GM19238 (cell line): ENCODE data around the gene UNC79.

Experiments
- DNase-seq: peaks from one replicate; pipeline ENCODE4 v3.0.0; 2011; ENCODE audit warnings: low spot score; ENCODE audit not compliant: insufficient read length

The UNC79 gene

DNA sequence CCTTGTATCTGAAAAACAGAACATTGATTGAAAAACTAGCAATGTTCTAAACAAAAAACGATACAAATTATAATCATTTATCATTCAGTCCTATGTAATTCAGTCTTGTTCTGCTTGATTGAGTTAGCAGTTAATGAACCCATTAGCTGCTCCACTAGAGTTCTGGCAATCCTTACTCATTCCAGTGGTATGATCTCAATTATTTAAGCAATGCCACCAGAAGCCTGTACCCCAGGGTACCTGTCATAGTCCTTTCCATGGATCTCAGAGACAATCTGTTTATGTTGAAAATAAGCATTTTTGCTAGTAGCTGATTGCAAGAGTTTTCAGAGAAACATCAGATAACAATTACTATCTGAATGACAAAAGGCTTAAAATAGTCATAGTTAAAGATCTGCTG is 115.9 kb downstream of the UNC79 start:
- DNase-seq, result no peak

DNA sequence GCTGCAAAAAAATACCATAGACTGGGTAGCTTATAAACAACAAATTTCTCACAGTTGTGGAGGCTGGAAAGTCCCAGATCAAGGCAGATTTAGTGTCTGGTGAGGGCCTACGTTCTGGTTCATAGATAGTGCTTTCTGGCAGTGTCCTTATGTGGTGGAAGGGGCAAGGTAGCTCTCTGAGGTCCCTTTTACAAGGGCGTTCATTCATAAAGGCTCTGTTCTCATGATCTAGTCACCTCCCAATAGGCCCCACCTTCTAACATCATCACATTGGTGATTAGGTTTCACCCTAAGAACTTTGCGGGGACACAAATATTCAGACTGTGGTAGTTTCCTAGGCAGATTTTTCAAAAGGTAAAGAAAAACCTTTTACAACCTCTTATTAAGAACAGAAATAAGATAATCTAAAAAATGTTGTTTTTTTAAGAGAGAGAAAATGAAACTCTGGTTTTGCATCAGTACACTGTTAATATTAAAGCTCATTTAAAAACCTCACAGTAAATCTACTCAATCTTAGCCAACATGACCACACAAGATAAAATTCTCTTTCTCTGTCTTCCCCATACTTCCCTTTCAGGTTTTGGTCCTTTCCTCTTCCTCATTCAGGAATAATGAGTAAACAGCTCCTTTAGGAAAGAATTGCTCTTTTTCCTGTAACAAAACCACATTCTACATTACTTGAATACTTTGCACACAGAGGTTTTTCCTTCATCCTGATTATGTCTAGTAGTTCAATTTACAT is 117.5 kb downstream of the UNC79 start:
- peak; percentile 19 for DNase-seq

DNA sequence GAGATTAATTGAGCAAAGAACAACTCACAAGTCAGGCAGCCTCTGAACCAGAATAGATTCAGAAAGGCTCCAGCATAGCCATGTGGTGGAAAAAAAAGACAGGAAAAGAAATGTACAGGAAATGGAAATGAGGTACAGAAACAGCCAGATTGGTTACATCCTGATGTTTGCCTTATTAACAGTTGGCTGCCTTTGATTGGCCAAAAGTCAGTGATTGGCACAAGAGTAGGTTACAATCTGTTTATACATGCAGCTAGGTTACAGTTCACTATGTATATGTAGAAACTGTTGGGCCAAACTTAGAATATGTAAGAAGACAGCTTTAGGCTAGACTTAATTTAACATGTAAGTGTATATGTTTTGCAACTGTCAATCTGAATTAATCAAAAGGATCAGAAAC is 118.9 kb downstream of the UNC79 start:
- no peak for DNase-seq

DNA sequence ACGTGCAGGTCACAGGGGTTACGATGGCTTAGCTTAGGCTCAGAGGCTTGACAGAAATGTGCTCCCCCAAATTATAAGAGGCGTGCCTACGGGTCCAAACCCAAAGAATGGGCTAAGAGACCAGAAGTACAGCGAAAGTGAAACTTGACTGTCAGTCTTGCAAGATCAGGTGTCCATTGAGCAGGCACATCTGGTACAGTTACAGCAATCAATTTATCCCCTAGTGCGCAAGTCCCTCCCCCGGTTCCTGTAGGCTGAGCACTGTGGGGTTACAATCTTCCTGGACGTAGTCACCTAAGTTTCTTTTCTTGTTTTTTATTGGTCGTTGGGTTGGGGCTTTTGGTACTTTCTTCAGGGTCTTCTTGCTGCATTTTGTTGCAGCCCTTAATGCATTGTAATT is 134.2 kb downstream of the UNC79 start:
- DNase-seq, result no peak

- no peak for DNase-seq
Observed at GRCh38 chr14:93566065-93566693, 135.4 kb downstream of the UNC79 start.

- DNase-seq, result no peak
Observed at GRCh38 chr14:93571275-93571674, 140.5 kb downstream of the UNC79 start.

- DNase-seq, result no peak
Observed at GRCh38 chr14:93579178-93579577, 148.4 kb downstream of the UNC79 start.

- DNase-seq, result no peak
Observed at GRCh38 chr14:93582516-93582915, 151.8 kb downstream of the UNC79 start.

GRCh38 chr14:93587330-93587729 is 156.6 kb downstream of the UNC79 start:
- DNase-seq, result no peak

GRCh38 chr14:93591506-93591905 is 160.8 kb downstream of the UNC79 start:
- DNase-seq, result no peak

DNA sequence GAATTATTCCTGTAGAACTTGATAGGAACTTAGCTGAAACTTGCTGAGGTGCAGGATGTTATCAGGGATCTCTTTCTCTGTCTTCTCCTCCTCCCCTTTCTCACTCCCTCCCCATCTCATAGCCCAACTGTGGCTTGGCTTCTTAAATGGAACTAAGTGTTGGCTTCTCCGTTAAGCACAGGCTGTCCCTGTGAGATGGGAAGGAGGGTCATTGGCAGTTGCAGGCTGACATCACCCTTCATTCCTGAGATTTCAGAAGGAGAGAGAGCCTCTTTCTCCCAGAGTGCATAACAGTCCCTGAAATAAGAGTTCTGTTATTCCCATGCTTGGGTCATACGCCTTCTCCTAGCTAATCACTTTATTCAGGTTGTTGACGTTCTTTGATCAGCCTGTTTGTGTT is 162.0 kb downstream of the UNC79 start:
- no peak for DNase-seq

DNA sequence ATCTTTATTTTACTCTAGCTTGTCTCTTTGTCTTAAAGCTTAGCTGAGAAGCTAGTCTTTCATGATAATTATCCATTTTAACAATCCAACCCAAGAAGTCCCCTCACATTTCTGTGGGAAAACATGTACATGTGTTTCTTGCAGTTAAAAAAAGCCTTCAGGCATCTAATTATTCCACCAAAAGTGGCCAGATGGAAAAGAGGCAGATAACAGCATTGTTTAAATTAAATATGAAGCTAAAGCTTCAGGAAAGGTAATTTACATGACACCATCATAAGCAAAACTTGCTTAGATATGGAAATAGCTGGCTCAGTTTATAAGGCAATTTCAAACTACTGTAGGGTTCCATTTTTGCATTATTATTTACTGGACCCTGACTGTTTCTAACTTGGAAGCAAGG is 175.4 kb downstream of the UNC79 start:
- DNase-seq, result no peak

- DNase-seq, result peak; percentile 12
Observed at GRCh38 chr14:93619176-93619793, 188.5 kb downstream of the UNC79 start.

- no peak for DNase-seq
Observed at GRCh38 chr14:93628048-93628447, 197.3 kb downstream of the UNC79 start.

DNA sequence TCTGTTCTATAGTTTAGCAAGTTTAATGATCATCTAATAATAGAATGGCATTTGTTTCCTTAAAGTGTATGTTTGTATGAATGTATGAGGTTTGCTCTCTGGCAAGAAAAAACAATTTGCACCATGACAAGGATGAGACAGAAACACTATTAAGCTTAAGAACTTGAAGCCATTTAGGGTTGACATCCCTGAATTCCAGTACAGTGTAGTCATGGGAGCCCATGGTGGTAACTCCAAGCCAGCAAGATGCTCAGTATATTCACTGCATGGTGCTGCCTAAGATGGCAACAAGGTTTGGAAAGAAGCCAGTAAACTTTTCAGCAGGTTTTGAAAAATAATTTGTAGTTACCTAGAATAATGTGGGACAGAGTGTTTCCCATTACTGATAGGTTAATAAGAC is 198.9 kb downstream of the UNC79 start:
- no peak for DNase-seq

- no peak for DNase-seq
Observed at GRCh38 chr14:93638790-93639189, 208.1 kb downstream of the UNC79 start.

DNA sequence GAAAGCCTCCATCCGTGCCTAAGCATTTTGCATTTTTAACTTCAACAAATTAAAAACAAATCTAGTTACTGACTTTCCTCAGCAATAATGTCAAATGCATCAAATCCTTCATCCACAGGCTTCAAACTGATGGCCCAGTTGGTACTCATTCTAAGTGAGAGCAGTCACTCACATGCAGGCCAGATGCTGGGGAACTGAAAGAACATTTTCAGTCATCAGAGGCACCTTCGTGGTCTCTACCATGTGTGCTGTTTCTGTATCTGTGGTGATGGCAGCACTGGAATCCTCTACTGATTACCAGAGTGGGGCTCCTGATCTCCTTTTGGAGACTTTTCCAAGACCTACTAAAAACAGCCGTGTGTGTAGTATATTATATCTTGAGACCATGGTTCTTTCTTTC is 212.4 kb downstream of the UNC79 start:
- DNase-seq, result no peak

DNA sequence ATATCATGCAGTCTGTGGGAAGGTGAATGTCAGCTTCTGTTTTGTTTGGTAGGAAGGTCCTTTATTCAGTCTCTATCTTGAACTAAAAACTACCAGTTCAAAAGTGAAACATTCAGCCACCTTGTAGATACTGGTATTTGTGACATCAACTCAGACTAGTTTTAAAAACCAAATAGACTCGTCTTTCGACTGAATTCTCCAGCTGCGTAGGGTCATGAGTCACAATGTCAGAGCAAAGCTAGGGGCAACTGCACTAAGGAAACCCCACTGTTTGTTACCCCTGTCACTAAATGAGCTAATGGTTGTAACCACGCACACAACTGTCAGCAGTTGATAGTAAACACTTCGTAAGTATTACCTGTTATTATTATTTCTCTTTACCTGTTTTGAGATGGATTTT is 212.9 kb downstream of the UNC79 start:
- no peak for DNase-seq

- DNase-seq, result no peak
Observed at GRCh38 chr14:93645200-93645599, 214.5 kb downstream of the UNC79 start.

DNA sequence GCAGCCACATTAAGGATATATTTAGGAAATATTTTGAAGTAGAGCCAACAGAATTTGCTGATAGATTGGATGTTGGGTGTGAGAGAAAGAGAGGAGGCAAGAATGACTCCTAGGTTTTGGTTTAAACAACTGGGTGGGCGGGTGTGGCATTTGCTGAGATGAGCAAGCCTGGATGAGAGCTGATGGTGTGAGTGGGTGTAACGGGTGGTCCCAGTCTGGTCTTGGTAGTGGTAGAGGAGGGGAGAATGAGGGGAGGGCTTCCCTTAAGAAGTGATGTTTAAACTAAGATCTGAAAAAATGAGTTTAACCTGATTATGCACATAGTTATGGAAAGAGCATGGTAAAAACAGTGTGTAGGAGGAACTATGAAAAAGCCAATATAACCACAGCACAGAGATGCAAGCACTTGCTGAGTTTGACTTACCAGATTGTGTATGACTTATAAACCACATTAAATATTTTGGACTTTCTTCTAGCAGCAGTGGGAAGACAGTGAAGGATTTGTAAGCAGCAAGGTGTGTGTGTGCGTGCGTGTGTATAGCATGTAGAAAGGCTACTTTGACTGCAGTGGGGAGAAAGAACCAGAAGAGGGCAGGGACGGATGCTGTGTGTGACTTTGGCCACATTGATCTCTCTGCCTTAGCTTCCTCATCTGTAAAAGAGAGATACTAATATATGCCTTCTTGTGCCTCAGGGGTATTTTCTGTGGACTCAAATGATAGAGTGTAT is 217.9 kb downstream of the UNC79 start:
- DNase-seq, result no peak

DNA sequence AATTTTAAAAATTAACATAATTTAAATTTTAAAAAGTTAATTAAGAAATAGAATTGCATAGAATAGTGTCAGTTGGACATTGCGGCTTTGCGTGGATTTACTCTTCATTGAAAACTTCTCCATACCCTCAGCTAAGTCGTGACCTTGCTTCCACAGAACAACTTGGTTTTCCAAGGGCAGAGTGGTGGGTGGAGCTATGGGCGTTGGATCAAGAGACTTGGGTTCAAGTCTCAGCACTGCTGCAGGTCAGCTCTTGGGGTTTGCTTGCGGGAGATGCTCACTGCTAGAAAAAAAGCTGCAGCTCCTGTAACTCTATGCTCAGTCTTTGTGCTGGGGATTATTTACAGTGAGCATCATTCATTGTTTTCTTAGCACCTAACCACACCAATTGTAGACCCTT is 223.9 kb downstream of the UNC79 start:
- DNase-seq, result no peak

- no peak for DNase-seq
Observed at GRCh38 chr14:93655078-93655750, 224.5 kb downstream of the UNC79 start.
